ENCODE results near the gene RNF212.

DNA sequence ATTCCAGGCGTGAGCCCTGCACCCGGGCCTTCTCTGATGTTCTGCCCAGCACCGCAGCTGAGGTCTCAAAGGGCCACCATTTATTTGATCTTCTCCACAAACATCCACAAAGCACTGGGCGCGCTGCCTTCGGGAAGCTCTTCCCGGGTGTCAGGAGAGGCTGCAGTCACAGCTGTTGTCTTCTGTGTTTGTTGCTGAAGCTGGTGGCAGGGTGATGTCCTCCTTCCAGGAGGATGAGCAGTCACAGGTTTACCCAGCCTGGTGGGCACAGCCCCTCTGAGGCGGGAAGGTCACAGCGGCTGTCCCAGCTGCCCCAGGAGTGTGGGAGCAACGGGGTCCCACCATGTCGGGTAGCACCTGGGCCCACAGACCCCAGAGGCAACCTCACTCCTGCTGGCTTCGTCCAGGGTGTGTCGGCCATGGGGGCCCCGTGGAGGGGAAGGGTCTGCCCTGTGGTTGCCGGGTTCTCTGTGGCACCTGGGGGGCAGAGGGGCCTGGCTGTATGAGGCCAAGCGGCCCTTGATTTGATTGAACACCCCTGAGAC lies 74.3 kb downstream of the RNF212 start:
- TF ChIP-seq TEAD4 (IDR thresholded peaks at IDR 0.05) = no peak
- no peak for TF ChIP-seq TAF1 (IDR thresholded peaks at IDR 0.05; ENCODE audit: low read depth)
- TF ChIP-seq, protein P1, sequence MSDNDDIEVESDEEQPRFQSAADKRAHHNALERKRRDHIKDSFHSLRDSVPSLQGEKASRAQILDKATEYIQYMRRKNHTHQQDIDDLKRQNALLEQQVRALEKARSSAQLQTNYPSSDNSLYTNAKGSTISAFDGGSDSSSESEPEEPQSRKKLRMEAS (IDR thresholded peaks at IDR 0.05) = no peak
- TF ChIP-seq RAD21 (IDR thresholded peaks at IDR 0.05; ENCODE audit: low read depth) = no peak
- no peak for TF ChIP-seq EP300 (IDR thresholded peaks at IDR 0.05; ENCODE audit: borderline replicate concordance)
- no peak for TF ChIP-seq TCF12 (IDR thresholded peaks at IDR 0.05; ENCODE audit: low read depth)
- no peak for TF ChIP-seq CREB1 (IDR thresholded peaks at IDR 0.05; ENCODE audit: low read depth)
- TF ChIP-seq ZBTB7A (IDR thresholded peaks at IDR 0.05; ENCODE audit: low read depth) = no peak
- TF ChIP-seq, protein P2, sequence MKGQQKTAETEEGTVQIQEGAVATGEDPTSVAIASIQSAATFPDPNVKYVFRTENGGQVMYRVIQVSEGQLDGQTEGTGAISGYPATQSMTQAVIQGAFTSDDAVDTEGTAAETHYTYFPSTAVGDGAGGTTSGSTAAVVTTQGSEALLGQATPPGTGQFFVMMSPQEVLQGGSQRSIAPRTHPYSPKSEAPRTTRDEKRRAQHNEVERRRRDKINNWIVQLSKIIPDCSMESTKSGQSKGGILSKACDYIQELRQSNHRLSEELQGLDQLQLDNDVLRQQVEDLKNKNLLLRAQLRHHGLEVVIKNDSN (IDR thresholded peaks at IDR 0.05) = no peak
- no peak for TF ChIP-seq REST (IDR thresholded peaks at IDR 0.05; ENCODE audit: low read depth)
- TF ChIP-seq EGR1 (IDR thresholded peaks at IDR 0.05) = no peak
- TF ChIP-seq YY1 (IDR thresholded peaks at IDR 0.05; ENCODE audit: low read depth) = no peak
- no peak for TF ChIP-seq NFIC (IDR thresholded peaks at IDR 0.05)
- TF ChIP-seq CEBPB (IDR thresholded peaks at IDR 0.05) = no peak

All from Ishikawa (cell line).